Caco-2 (cell line): ENCODE data around the gene MXD1. TPM values are rescaled to one million over a fixed set of nuclear protein-coding genes. Genes with fewer than 3 reads are reported as not detected.

ENCODE experiments used
- BruUV-seq: library from RNA; stranded (reverse); fragments of 400-500 nt; replicated peaks from 2 replicates; lab custom pipeline; 2021; lab: Mats Ljungman, UMichigan
- CTCF ChIA-PET: fragments of 300-600 bp; sonication (Branson Sonifier 250); formaldehyde crosslinking; loops from one replicate; lab custom pipeline; 2022; ENCODE audit warnings: antibody characterized with exemption; lab: Charles Lee
- POLR2A ChIA-PET: fragments of 300-600 bp; sonication (Branson Sonifier 250); formaldehyde crosslinking; loops from one replicate; lab custom pipeline; 2022; ENCODE audit warnings: antibody characterized with exemption; lab: Charles Lee
- DNase-seq, 2 experiments: peaks; one replicate each; pipeline versions ENCODE4 v3.0.0 to v3.0.0-alpha.2; 2020 to 2022
- H3K27me3 ChIP-seq: replicated peaks from 2 replicates; pipeline ENCODE4 v1.6.0; 2011; ENCODE audit warnings: low read length; ENCODE audit not compliant: control insufficient read depth, insufficient read depth
- H3K36me3 ChIP-seq: 2 replicates; pipeline ENCODE4 v1.5.1; 2011; ENCODE audit warnings: low read length; ENCODE audit not compliant: control insufficient read depth, insufficient read depth
- H3K4me1 ChIP-seq: fragments of 250-450 bp; sonication (Bioruptor Pico); 2 replicates; pipeline ENCODE4 v1.5.1; 2020; ENCODE audit warnings: mild to moderate bottlenecking
- H3K4me3 ChIP-seq: 2 replicates; pipeline ENCODE4 v1.5.1; 2011; ENCODE audit warnings: low read depth, mild to moderate bottlenecking, control low read depth, low read length
- H3K9me3 ChIP-seq: fragments of 250-450 bp; sonication (Bioruptor Pico); 2 replicates; pipeline ENCODE4 v1.5.1; 2020; ENCODE audit warnings: mild to moderate bottlenecking, moderate library complexity
- H3K27ac Mint-ChIP-seq: one replicate; pipeline ENCODE4 v1.8.0; 2022; ENCODE audit warnings: mixed read lengths; ENCODE audit not compliant: unreplicated experiment
- H3K27me3 Mint-ChIP-seq: one replicate; pipeline ENCODE4 v1.8.0; 2022; ENCODE audit warnings: mixed read lengths; ENCODE audit not compliant: insufficient read depth, unreplicated experiment
- H3K36me3 Mint-ChIP-seq: one replicate; pipeline ENCODE4 v1.8.0; 2022; ENCODE audit warnings: mild to moderate bottlenecking, mixed read lengths; ENCODE audit not compliant: insufficient read depth, unreplicated experiment
- H3K4me1 Mint-ChIP-seq: one replicate; pipeline ENCODE4 v1.8.0; 2022; ENCODE audit warnings: low read depth, mixed read lengths; ENCODE audit not compliant: unreplicated experiment
- H3K4me3 Mint-ChIP-seq: one replicate; pipeline ENCODE4 v1.8.0; 2022; ENCODE audit warnings: mild to moderate bottlenecking, moderate library complexity, mixed read lengths; ENCODE audit not compliant: unreplicated experiment
- H3K9me3 Mint-ChIP-seq: one replicate; pipeline ENCODE4 v1.8.0; 2022; ENCODE audit warnings: mixed read lengths; ENCODE audit not compliant: unreplicated experiment
- CTCF ChIP-seq, 2 experiments: fragments of 200-600 bp in 1 of 2; IDR thresholded peaks; 1 replicate in 1 of 2; 2 replicates in 1 of 2; pipeline versions ENCODE4 v1.5.1 to v1.8.0; 2011 to 2022; ENCODE audit warnings: antibody characterized with exemption in 1 of 2, control low read depth in 1 of 2, inconsistent platforms in 1 of 2, low read depth in 1 of 2, low read length in 1 of 2, mild to moderate bottlenecking in 1 of 2, moderate library complexity in 1 of 2; ENCODE audit not compliant: insufficient read depth in 1 of 2, severe bottlenecking in 1 of 2, unreplicated experiment in 1 of 2
- intact Hi-C: fragments of 100-400 bp; cut with micrococcal nuclease; formaldehyde crosslinking; loops from one replicate; pipeline ENCODE4 v1.10.0; 2022; ENCODE audit not compliant: unreplicated experiment
- total RNA-seq: library from RNA; stranded (reverse); gene quantifications from 2 replicates; pipeline ENCODE4 v1.2.3, GENCODE V29; 2022

The MXD1 gene
- total RNA-seq, 1 experiment from 2014 or later, result 9.5 TPM

- H3K4me3 Mint-ChIP-seq, result no peak overlapping the region
- ChIA-PET CTCF (interaction anchor here (0.6 kb wide), 1 partner anchor 48 kb away, joined by 3 read pairs; no protein-coding TSS in a partner anchor), POLR2A (no interaction called here)
- Histone ChIP-seq H3K9me3 (no peaks in the 10 kb centered on the region), H3K4me1 (no peaks in the 10 kb centered on the region), H3K4me3 (no peak overlapping the region), H3K27me3 (no peaks in the 10 kb centered on the region), H3K36me3 (no peaks in the 10 kb centered on the region)
- peaks cover 8% of the 10 kb centered on the region for H3K4me1 Mint-ChIP-seq
- no peaks in the 10 kb centered on the region for H3K9me3 Mint-ChIP-seq
- TF ChIP-seq CTCF (IDR thresholded peaks at IDR 0.05; ENCODE audit: insufficient read depth in 1 of 2, low read depth in 1 of 2, low read length in 1 of 2, severe bottlenecking in 1 of 2, unreplicated experiment in 1 of 2), result no peak
- peaks cover 2% of the 10 kb centered on the region for H3K36me3 Mint-ChIP-seq
- no peak overlapping the region for H3K27ac Mint-ChIP-seq
- no peak for DNase-seq
- peaks cover 3% of the 10 kb centered on the region for H3K27me3 Mint-ChIP-seq
- BruUV-seq, result no TSS peak
- intact Hi-C loops, result no loop called here
Measured at GRCh38 chr2:69952336-69953115, 37.6 kb downstream of the MXD1 start.

GRCh38 chr2:69954084-69954483 lies 39.2 kb downstream of the MXD1 start:
- BruUV-seq, result no TSS peak
- Mint-ChIP-seq H3K27ac (no peak overlapping the region), H3K36me3 (no peaks in the 10 kb centered on the region), H3K4me3 (no peak overlapping the region), H3K4me1 (peaks cover 2% of the 10 kb centered on the region), H3K27me3 (peaks cover 3% of the 10 kb centered on the region), H3K9me3 (no peaks in the 10 kb centered on the region)
- intact Hi-C loops, result no loop called here
- Histone ChIP-seq H3K27me3 (no peaks in the 10 kb centered on the region), H3K36me3 (no peaks in the 10 kb centered on the region), H3K4me1 (no peaks in the 10 kb centered on the region), H3K9me3 (no peaks in the 10 kb centered on the region), H3K4me3 (no peak overlapping the region)
- ChIA-PET POLR2A (no interaction called here), CTCF (no interaction called here)
- no peak for DNase-seq
- TF ChIP-seq CTCF (IDR thresholded peaks at IDR 0.05; ENCODE audit: insufficient read depth in 1 of 2, low read depth in 1 of 2, low read length in 1 of 2, severe bottlenecking in 1 of 2, unreplicated experiment in 1 of 2), result no peak

- BruUV-seq, result no TSS peak
- intact Hi-C loops, result no loop called here
- no peaks in the 10 kb centered on the region for H3K36me3 ChIP-seq
- Mint-ChIP-seq H3K4me3 (no peak overlapping the region), H3K9me3 (no peaks in the 10 kb centered on the region), H3K27me3 (peaks cover 3% of the 10 kb centered on the region), H3K36me3 (no peaks in the 10 kb centered on the region), H3K4me1 (no peaks in the 10 kb centered on the region), H3K27ac (no peak overlapping the region)
- no peaks in the 10 kb centered on the region for H3K9me3 ChIP-seq
- no peak overlapping the region for H3K4me3 ChIP-seq
- CTCF ChIA-PET, result no interaction called here
- no peak for TF ChIP-seq CTCF (IDR thresholded peaks at IDR 0.05; ENCODE audit: insufficient read depth in 1 of 2, low read depth in 1 of 2, low read length in 1 of 2, severe bottlenecking in 1 of 2, unreplicated experiment in 1 of 2)
- H3K27me3 ChIP-seq, result no peaks in the 10 kb centered on the region
- POLR2A ChIA-PET, result no interaction called here
- no peaks in the 10 kb centered on the region for H3K4me1 ChIP-seq
- DNase-seq, result no peak
Measured at GRCh38 chr2:69955029-69955428, 40.1 kb downstream of the MXD1 start.
